ENCODE results near the gene ZBTB42.

Gene ZBTB42

GRCh38 chr14:104800771-104801519 is at the start of gene ZBTB42:
ZBTB42 (plus strand) TSS chr14:104801101; CDS start chr14:104801198, 97 bp downstream.
- DNase-seq (ENCODE audit: low read depth in 2 of 2): peak in 1 of 2 donors; percentile 56

GRCh38 chr14:104751539-104752422 is 49.1 kb upstream of the ZBTB42 start:
- no peak for DNase-seq (ENCODE audit: low read depth in 2 of 2)

- no peak for DNase-seq (ENCODE audit: low read depth in 2 of 2)
These were observed 48.5 kb upstream of the ZBTB42 start for GRCh38 chr14:104752423-104752734.

- DNase-seq (ENCODE audit: low read depth in 2 of 2): peak; percentile 100
These were observed 48.0 kb upstream of the ZBTB42 start, which contains the start of gene SIVA1 for GRCh38 chr14:104752735-104753527. SIVA1 (plus strand) TSS chr14:104753147; CDS start chr14:104753202, 55 bp downstream.

GRCh38 chr14:104753528-104754212 is 47.2 kb upstream of the ZBTB42 start:
- no peak for DNase-seq (ENCODE audit: low read depth in 2 of 2)

- DNase-seq (ENCODE audit: low read depth in 2 of 2): no peak
These were observed 46.6 kb upstream of the ZBTB42 start for GRCh38 chr14:104754213-104754851.

- no peak for DNase-seq (ENCODE audit: low read depth in 2 of 2)
These were observed 45.3 kb upstream of the ZBTB42 start for GRCh38 chr14:104755621-104756020.

- no peak for DNase-seq (ENCODE audit: low read depth in 2 of 2)
These were observed 44.2 kb upstream of the ZBTB42 start for GRCh38 chr14:104756477-104757237.

GRCh38 chr14:104757238-104757585 is 43.7 kb upstream of the ZBTB42 start:
- no peak for DNase-seq (ENCODE audit: low read depth in 2 of 2)

GRCh38 chr14:104757681-104758392 is 43.1 kb upstream of the ZBTB42 start:
- DNase-seq (ENCODE audit: low read depth in 2 of 2): no peak

GRCh38 chr14:104758981-104759969 is 41.6 kb upstream of the ZBTB42 start:
- DNase-seq (ENCODE audit: low read depth in 2 of 2): no peak

- DNase-seq (ENCODE audit: low read depth in 2 of 2): no peak
These were observed 35.4 kb upstream of the ZBTB42 start for GRCh38 chr14:104765517-104765916.

- no peak for DNase-seq (ENCODE audit: low read depth in 2 of 2)
These were observed 34.5 kb upstream of the ZBTB42 start for GRCh38 chr14:104766256-104766862.

- no peak for DNase-seq (ENCODE audit: low read depth in 2 of 2)
These were observed 33.9 kb upstream of the ZBTB42 start for GRCh38 chr14:104766863-104767633.

GRCh38 chr14:104767634-104767918 is 33.3 kb upstream of the ZBTB42 start:
- no peak for DNase-seq (ENCODE audit: low read depth in 2 of 2)

GRCh38 chr14:104768437-104769323 is 32.2 kb upstream of the ZBTB42 start:
- peak; percentile 82 to 96 for DNase-seq (ENCODE audit: low read depth in 2 of 2)

Data from stimulated activated CD4-positive, alpha-beta T cell treated with anti-CD3 and anti-CD28 coated beads, Interleukin-4, amount 100 ng/mL, for 48 hours (primary cell).